Caco-2 (cell line): Measurements from ENCODE around the gene RAB33A. TPM values are rescaled to one million over a fixed set of nuclear protein-coding genes. Genes with fewer than 3 reads are reported as not detected.

Experiments
- BruUV-seq: library from RNA; stranded (reverse); fragments of 400-500 nt; replicated peaks from 2 replicates; lab custom pipeline; 2021; lab: Mats Ljungman, UMichigan
- CTCF ChIA-PET: fragments of 300-600 bp; sonication (Branson Sonifier 250); formaldehyde crosslinking; loops from one replicate; lab custom pipeline; 2022; ENCODE audit warnings: antibody characterized with exemption; lab: Charles Lee
- POLR2A ChIA-PET: fragments of 300-600 bp; sonication (Branson Sonifier 250); formaldehyde crosslinking; loops from one replicate; lab custom pipeline; 2022; ENCODE audit warnings: antibody characterized with exemption; lab: Charles Lee
- DNase-seq, 2 experiments: peaks; one replicate each; pipeline versions ENCODE4 v3.0.0 to v3.0.0-alpha.2; 2020 to 2022
- H3K27me3 ChIP-seq: replicated peaks from 2 replicates; pipeline ENCODE4 v1.6.0; 2011; ENCODE audit warnings: low read length; ENCODE audit not compliant: control insufficient read depth, insufficient read depth
- H3K36me3 ChIP-seq: 2 replicates; pipeline ENCODE4 v1.5.1; 2011; ENCODE audit warnings: low read length; ENCODE audit not compliant: control insufficient read depth, insufficient read depth
- H3K4me1 ChIP-seq: fragments of 250-450 bp; sonication (Bioruptor Pico); 2 replicates; pipeline ENCODE4 v1.5.1; 2020; ENCODE audit warnings: mild to moderate bottlenecking
- H3K4me3 ChIP-seq: 2 replicates; pipeline ENCODE4 v1.5.1; 2011; ENCODE audit warnings: low read depth, mild to moderate bottlenecking, control low read depth, low read length
- H3K9me3 ChIP-seq: fragments of 250-450 bp; sonication (Bioruptor Pico); 2 replicates; pipeline ENCODE4 v1.5.1; 2020; ENCODE audit warnings: mild to moderate bottlenecking, moderate library complexity
- H3K27ac Mint-ChIP-seq: one replicate; pipeline ENCODE4 v1.8.0; 2022; ENCODE audit warnings: mixed read lengths; ENCODE audit not compliant: unreplicated experiment
- H3K27me3 Mint-ChIP-seq: one replicate; pipeline ENCODE4 v1.8.0; 2022; ENCODE audit warnings: mixed read lengths; ENCODE audit not compliant: insufficient read depth, unreplicated experiment
- H3K36me3 Mint-ChIP-seq: one replicate; pipeline ENCODE4 v1.8.0; 2022; ENCODE audit warnings: mild to moderate bottlenecking, mixed read lengths; ENCODE audit not compliant: insufficient read depth, unreplicated experiment
- H3K4me1 Mint-ChIP-seq: one replicate; pipeline ENCODE4 v1.8.0; 2022; ENCODE audit warnings: low read depth, mixed read lengths; ENCODE audit not compliant: unreplicated experiment
- H3K4me3 Mint-ChIP-seq: one replicate; pipeline ENCODE4 v1.8.0; 2022; ENCODE audit warnings: mild to moderate bottlenecking, moderate library complexity, mixed read lengths; ENCODE audit not compliant: unreplicated experiment
- H3K9me3 Mint-ChIP-seq: one replicate; pipeline ENCODE4 v1.8.0; 2022; ENCODE audit warnings: mixed read lengths; ENCODE audit not compliant: unreplicated experiment
- CTCF ChIP-seq, 2 experiments: fragments of 200-600 bp in 1 of 2; IDR thresholded peaks; 1 replicate in 1 of 2; 2 replicates in 1 of 2; pipeline versions ENCODE4 v1.5.1 to v1.8.0; 2011 to 2022; ENCODE audit warnings: antibody characterized with exemption in 1 of 2, control low read depth in 1 of 2, inconsistent platforms in 1 of 2, low read depth in 1 of 2, low read length in 1 of 2, mild to moderate bottlenecking in 1 of 2, moderate library complexity in 1 of 2; ENCODE audit not compliant: insufficient read depth in 1 of 2, severe bottlenecking in 1 of 2, unreplicated experiment in 1 of 2
- intact Hi-C: fragments of 100-400 bp; cut with micrococcal nuclease; formaldehyde crosslinking; loops from one replicate; pipeline ENCODE4 v1.10.0; 2022; ENCODE audit not compliant: unreplicated experiment
- total RNA-seq: library from RNA; stranded (reverse); gene quantifications from 2 replicates; pipeline ENCODE4 v1.2.3, GENCODE V29; 2022

Gene RAB33A
- total RNA-seq, 1 experiment from 2014 or later: not detected

- Histone ChIP-seq H3K4me3 (no peak overlapping the region), H3K9me3 (no peaks in the 10 kb centered on the region), H3K4me1 (no peaks in the 10 kb centered on the region), H3K27me3 (no peaks in the 10 kb centered on the region), H3K36me3 (no peaks in the 10 kb centered on the region)
- H3K9me3 Mint-ChIP-seq: no peaks in the 10 kb centered on the region
- no peak for DNase-seq
- H3K36me3 Mint-ChIP-seq: peaks cover 14% of the 10 kb centered on the region
- H3K27me3 Mint-ChIP-seq: no peaks in the 10 kb centered on the region
- intact Hi-C loops: no loop called here
- H3K27ac Mint-ChIP-seq: no peak overlapping the region
- ChIA-PET CTCF (no interaction called here), POLR2A (no interaction called here)
- no peak for TF ChIP-seq CTCF (IDR thresholded peaks at IDR 0.05; ENCODE audit: insufficient read depth in 1 of 2, low read depth in 1 of 2, low read length in 1 of 2, severe bottlenecking in 1 of 2, unreplicated experiment in 1 of 2)
- H3K4me3 Mint-ChIP-seq: no peak overlapping the region
- no peaks in the 10 kb centered on the region for H3K4me1 Mint-ChIP-seq
- BruUV-seq: no TSS peak
These were observed 40.6 kb downstream of the RAB33A start for GRCh38 chrX:130212371-130212770.

DNA sequence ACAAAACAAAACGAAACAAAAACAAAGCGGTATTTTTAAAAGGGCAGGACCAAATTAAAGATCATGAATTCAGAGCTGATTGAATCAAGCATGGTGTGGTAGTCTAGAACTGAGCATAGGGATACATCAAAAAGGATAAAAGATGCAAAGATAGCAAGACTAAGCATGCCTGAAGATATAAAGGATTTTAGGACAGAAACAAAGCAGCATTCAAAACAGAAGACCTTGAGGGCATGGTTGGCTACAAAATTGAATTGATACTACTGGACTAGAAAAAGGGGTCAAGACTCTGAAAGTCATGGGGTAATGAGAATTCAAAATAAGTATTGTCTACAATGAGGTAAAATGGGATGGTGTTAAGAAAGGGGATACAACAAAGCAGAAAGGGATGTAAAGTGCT, 41.6 kb downstream of the RAB33A start:
- H3K27me3 Mint-ChIP-seq: no peaks in the 10 kb centered on the region
- no peak overlapping the region for H3K4me3 ChIP-seq
- no peaks in the 10 kb centered on the region for H3K9me3 Mint-ChIP-seq
- CTCF ChIA-PET: no interaction called here
- BruUV-seq: no TSS peak
- H3K36me3 Mint-ChIP-seq: peaks cover 14% of the 10 kb centered on the region
- H3K4me1 Mint-ChIP-seq: no peaks in the 10 kb centered on the region
- H3K4me3 Mint-ChIP-seq: no peak overlapping the region
- H3K27me3 ChIP-seq: no peaks in the 10 kb centered on the region
- no peak for DNase-seq
- no peaks in the 10 kb centered on the region for H3K9me3 ChIP-seq
- intact Hi-C loops: no loop called here
- no peak for TF ChIP-seq CTCF (IDR thresholded peaks at IDR 0.05; ENCODE audit: insufficient read depth in 1 of 2, low read depth in 1 of 2, low read length in 1 of 2, severe bottlenecking in 1 of 2, unreplicated experiment in 1 of 2)
- POLR2A ChIA-PET: no interaction called here
- H3K36me3 ChIP-seq: no peaks in the 10 kb centered on the region
- H3K27ac Mint-ChIP-seq: no peak overlapping the region
- H3K4me1 ChIP-seq: no peaks in the 10 kb centered on the region

DNA sequence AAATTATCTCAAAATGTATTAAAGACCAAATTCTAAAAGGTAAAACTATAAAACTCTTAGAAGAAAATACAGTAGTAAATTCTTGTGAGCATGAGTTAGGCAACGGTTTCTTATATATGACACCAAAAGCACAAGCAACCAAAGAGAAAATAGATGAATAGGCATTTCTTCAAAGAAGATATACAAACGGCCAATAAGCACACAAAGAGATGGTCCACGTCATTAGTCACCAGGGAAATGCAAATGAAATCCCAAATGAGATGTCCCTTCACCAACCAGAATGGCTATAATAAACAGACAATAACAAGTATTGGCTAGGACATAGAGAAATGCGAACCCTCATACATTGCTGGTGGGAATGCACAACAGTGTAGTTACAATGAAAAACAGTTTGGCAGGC, 44.6 kb downstream of the RAB33A start:
- no peak overlapping the region for H3K4me3 Mint-ChIP-seq
- ChIA-PET POLR2A (no interaction called here), CTCF (no interaction called here)
- no peak for DNase-seq
- Histone ChIP-seq H3K36me3 (no peaks in the 10 kb centered on the region), H3K9me3 (no peaks in the 10 kb centered on the region), H3K4me1 (no peaks in the 10 kb centered on the region), H3K4me3 (no peak overlapping the region), H3K27me3 (no peaks in the 10 kb centered on the region)
- no peaks in the 10 kb centered on the region for H3K4me1 Mint-ChIP-seq
- no peak for TF ChIP-seq CTCF (IDR thresholded peaks at IDR 0.05; ENCODE audit: insufficient read depth in 1 of 2, low read depth in 1 of 2, low read length in 1 of 2, severe bottlenecking in 1 of 2, unreplicated experiment in 1 of 2)
- no peaks in the 10 kb centered on the region for H3K27me3 Mint-ChIP-seq
- H3K9me3 Mint-ChIP-seq: no peaks in the 10 kb centered on the region
- H3K36me3 Mint-ChIP-seq: peaks cover 14% of the 10 kb centered on the region
- no TSS peak for BruUV-seq
- intact Hi-C loops: no loop called here
- H3K27ac Mint-ChIP-seq: no peak overlapping the region
